ENCODE data around the gene SLC1A7. TPM values are rescaled to one million over a fixed set of nuclear protein-coding genes. Genes with fewer than 3 reads are reported as not detected.
"Not testable (repeated sequence)": the region's sequence is repeated elsewhere in the genome, so short reads cannot be mapped to it uniquely, and the experiment has no call there.

SLC1A7 gene
- total RNA-seq, 1 donor from 2014 or later: not detected

- no peak for DNase-seq (ENCODE audit: extremely low spot score in 2 of 2)
- Histone ChIP-seq H3K36me3 (no peaks in the 10 kb centered on the region), H3K4me3 (no peak overlapping the region), H3K9me3 (no peaks in the 10 kb centered on the region), H3K27ac (no peak overlapping the region), H3K4me1 (peaks cover 12% of the 10 kb centered on the region), H3K27me3 (no peaks in the 10 kb centered on the region)
- TF ChIP-seq POLR2A (IDR thresholded peaks at IDR 0.05) (no peak), POLR2AphosphoS5 (IDR thresholded peaks at IDR 0.05; ENCODE audit: insufficient read depth in 1 of 2, low read depth in 1 of 2) (no peak), CTCF (IDR thresholded peaks at IDR 0.05) (no peak)
- intact Hi-C loops (cut with DNase I): loop anchor here (10.0 kb wide), 1 partner anchor 283 kb away; no protein-coding TSS in a partner anchor
Measured at GRCh38 chr1:53187401-53187800, 45.0 kb upstream of the SLC1A7 start.

- TF ChIP-seq CTCF (IDR thresholded peaks at IDR 0.05): no peak
- TF ChIP-seq POLR2A (IDR thresholded peaks at IDR 0.05): no peak
- no peak for TF ChIP-seq POLR2AphosphoS5 (IDR thresholded peaks at IDR 0.05; ENCODE audit: insufficient read depth in 1 of 2, low read depth in 1 of 2)
- no peak for DNase-seq (ENCODE audit: extremely low spot score in 2 of 2)
- H3K4me3 ChIP-seq: no peak overlapping the region
- peaks cover 21% of the 10 kb centered on the region for H3K4me1 ChIP-seq
- intact Hi-C loops (cut with DNase I): loop anchor here (10.0 kb wide), 1 partner anchor 282 kb away; no protein-coding TSS in a partner anchor
- H3K36me3 ChIP-seq: no peaks in the 10 kb centered on the region
- no peaks in the 10 kb centered on the region for H3K9me3 ChIP-seq
- no peak overlapping the region for H3K27ac ChIP-seq
- H3K27me3 ChIP-seq: no peaks in the 10 kb centered on the region
Measured at GRCh38 chr1:53186533-53186932, 44.1 kb upstream of the SLC1A7 start.

GRCh38 chr1:53185955-53186297 lies 43.5 kb upstream of the SLC1A7 start:
- peaks cover 23% of the 10 kb centered on the region for H3K4me1 ChIP-seq
- not testable (repeated sequence) for H3K9me3 ChIP-seq; H3K27ac ChIP-seq; H3K27me3 ChIP-seq; H3K4me3 ChIP-seq; DNase-seq (ENCODE audit: extremely low spot score in 2 of 2); H3K36me3 ChIP-seq
- intact Hi-C loops (cut with DNase I): loop anchor here (10.0 kb wide), 1 partner anchor 281 kb away; no protein-coding TSS in a partner anchor

GRCh38 chr1:53183095-53183990 lies 40.9 kb upstream of the SLC1A7 start:
- Histone ChIP-seq H3K27ac (peak overlapping the region; percentile 70), H3K27me3 (no peaks in the 10 kb centered on the region), H3K4me3 (no peak overlapping the region), H3K4me1 (peaks cover 23% of the 10 kb centered on the region), H3K9me3 (no peaks in the 10 kb centered on the region), H3K36me3 (no peaks in the 10 kb centered on the region)
- TF ChIP-seq POLR2A (IDR thresholded peaks at IDR 0.05): no peak
- no peak for TF ChIP-seq POLR2AphosphoS5 (IDR thresholded peaks at IDR 0.05; ENCODE audit: insufficient read depth in 1 of 2, low read depth in 1 of 2)
- TF ChIP-seq CTCF (IDR thresholded peaks at IDR 0.05): no peak
- intact Hi-C loops (cut with DNase I): loop anchor here (10.0 kb wide), 1 partner anchor 279 kb away; no protein-coding TSS in a partner anchor
- no peak for DNase-seq (ENCODE audit: extremely low spot score in 2 of 2)

- TF ChIP-seq CTCF (IDR thresholded peaks at IDR 0.05) (no peak), POLR2AphosphoS5 (IDR thresholded peaks at IDR 0.05; ENCODE audit: insufficient read depth in 1 of 2, low read depth in 1 of 2) (no peak), POLR2A (IDR thresholded peaks at IDR 0.05) (no peak)
- no peaks in the 10 kb centered on the region for H3K9me3 ChIP-seq
- DNase-seq (ENCODE audit: extremely low spot score in 2 of 2): no peak
- H3K4me3 ChIP-seq: no peak overlapping the region
- H3K27me3 ChIP-seq: no peaks in the 10 kb centered on the region
- no peaks in the 10 kb centered on the region for H3K36me3 ChIP-seq
- intact Hi-C loops (cut with DNase I): loop anchor here (10.0 kb wide), 1 partner anchor 278 kb away; no protein-coding TSS in a partner anchor
- peak overlapping the region; percentile 70 for H3K27ac ChIP-seq
- peaks cover 23% of the 10 kb centered on the region for H3K4me1 ChIP-seq
Measured at GRCh38 chr1:53182716-53183094, 40.3 kb upstream of the SLC1A7 start.
